ENCODE measurements around the gene DDX3X.

Gene DDX3X

DNA sequence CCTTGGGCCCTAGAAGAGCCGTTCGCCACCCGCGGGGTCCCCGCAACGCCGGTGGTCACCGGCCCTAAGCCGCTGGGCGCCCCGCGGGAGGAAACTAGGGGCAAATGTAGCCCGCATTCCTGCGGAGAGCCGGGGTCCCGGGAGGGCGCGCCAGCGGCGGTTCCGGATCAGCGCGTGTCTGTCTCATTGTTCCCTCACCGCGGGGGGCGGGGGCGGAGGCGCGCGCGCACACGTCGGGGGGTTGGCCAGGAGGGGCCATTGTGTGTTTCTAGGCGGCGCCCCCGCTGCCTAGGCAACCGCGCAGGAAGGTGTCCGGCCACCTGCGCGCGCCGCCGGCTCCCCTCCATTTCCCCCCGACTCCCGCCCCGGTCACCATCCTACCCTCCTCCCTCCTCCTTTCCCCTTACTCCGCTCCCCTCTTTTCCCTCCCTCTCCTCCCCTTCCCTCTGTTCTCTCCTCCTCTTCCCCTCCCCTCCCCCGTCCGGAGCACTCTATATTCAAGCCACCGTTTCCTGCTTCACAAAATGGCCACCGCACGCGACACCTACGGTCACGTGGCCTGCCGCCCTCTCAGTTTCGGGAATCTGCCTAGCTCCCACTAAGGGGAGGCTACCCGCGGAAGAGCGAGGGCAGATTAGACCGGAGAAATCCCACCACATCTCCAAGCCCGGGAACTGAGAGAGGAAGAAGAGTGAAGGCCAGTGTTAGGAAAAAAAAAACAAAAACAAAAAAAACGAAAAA is 789 bp upstream of the DDX3X start (continued):
- TF ChIP-seq, protein P1, sequence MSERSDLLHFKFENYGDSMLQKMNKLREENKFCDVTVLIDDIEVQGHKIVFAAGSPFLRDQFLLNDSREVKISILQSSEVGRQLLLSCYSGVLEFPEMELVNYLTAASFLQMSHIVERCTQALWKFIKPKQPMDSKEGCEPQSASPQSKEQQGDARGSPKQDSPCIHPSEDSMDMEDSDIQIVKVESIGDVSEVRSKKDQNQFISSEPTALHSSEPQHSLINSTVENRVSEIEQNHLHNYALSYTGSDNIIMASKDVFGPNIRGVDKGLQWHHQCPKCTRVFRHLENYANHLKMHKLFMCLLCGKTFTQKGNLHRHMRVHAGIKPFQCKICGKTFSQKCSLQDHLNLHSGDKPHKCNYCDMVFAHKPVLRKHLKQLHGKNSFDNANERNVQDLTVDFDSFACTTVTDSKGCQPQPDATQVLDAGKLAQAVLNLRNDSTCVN (tag by site-specific recombination; optimal IDR thresholded peaks at IDR 0.05) = peak; percentile 96
- TF ChIP-seq KLF16 (tag by site-specific recombination; IDR thresholded peaks at IDR 0.05) = peak; percentile 38
- TF ChIP-seq ZNF211 (tag by site-specific recombination; IDR thresholded peaks at IDR 0.05; ENCODE audit: low read depth) = no peak
- no peak for TF ChIP-seq ZNF140 (tag by site-specific recombination; IDR thresholded peaks at IDR 0.05)
- TF ChIP-seq, protein P2, sequence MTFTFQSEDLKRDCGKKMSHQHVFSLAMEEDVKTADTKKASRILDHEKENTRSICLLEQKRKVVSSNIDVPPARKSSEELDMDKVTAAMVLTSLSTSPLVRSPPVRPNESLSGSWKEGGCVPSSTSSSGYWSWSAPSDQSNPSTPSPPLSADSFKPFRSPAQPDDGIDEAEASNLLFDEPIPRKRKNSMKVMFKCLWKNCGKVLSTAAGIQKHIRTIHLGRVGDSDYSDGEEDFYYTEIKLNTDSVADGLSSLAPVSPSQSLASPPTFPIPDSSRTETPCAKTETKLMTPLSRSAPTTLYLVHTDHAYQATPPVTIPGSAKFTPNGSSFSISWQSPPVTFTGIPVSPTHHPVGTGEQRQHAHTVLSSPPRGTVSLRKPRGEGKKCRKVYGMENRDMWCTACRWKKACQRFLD (tag by site-specific recombination; IDR thresholded peaks at IDR 0.05) = no peak
- no peak for TF ChIP-seq ZNF670 (tag by site-specific recombination; IDR thresholded peaks at IDR 0.05; ENCODE audit: low read depth)
- no peak for TF ChIP-seq ZNF184 (tag by site-specific recombination; IDR thresholded peaks at IDR 0.05)
- TF ChIP-seq, protein P3, sequence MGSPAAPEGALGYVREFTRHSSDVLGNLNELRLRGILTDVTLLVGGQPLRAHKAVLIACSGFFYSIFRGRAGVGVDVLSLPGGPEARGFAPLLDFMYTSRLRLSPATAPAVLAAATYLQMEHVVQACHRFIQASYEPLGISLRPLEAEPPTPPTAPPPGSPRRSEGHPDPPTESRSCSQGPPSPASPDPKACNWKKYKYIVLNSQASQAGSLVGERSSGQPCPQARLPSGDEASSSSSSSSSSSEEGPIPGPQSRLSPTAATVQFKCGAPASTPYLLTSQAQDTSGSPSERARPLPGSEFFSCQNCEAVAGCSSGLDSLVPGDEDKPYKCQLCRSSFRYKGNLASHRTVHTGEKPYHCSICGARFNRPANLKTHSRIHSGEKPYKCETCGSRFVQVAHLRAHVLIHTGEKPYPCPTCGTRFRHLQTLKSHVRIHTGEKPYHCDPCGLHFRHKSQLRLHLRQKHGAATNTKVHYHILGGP (tag by site-specific recombination; IDR thresholded peaks at IDR 0.05) = no peak
- TF ChIP-seq, protein P4, sequence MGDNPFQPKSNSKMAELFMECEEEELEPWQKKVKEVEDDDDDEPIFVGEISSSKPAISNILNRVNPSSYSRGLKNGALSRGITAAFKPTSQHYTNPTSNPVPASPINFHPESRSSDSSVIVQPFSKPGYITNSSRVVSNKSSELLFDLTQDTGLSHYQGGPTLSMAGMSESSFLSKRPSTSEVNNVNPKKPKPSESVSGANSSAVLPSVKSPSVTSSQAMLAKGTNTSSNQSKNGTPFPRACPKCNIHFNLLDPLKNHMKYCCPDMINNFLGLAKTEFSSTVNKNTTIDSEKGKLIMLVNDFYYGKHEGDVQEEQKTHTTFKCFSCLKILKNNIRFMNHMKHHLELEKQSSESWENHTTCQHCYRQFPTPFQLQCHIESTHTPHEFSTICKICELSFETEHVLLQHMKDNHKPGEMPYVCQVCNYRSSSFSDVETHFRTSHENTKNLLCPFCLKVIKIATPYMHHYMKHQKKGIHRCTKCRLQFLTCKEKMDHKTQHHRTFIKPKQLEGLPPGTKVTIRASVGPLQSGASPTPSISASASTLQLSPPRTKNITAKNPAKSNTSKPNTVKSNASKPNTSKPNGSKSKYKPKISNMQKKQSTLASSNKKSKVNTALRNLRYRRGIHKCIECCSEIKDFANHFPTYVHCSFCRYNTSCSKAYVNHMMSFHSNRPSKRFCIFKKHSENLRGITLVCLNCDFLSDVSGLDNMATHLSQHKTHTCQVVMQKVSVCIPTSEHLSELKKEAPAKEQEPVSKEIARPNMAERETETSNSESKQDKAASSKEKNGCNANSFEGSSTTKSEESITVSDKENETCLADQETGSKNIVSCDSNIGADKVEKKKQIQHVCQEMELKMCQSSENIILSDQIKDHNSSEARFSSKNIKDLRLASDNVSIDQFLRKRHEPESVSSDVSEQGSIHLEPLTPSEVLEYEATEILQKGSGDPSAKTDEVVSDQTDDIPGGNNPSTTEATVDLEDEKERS (tag by site-specific recombination; IDR thresholded peaks at IDR 0.05) = peak; percentile 83
- peak; percentile 9; the same call in 1 of the 2 replicates for TF ChIP-seq ZNF785 (tag by site-specific recombination; IDR thresholded peaks at IDR 0.05)
- TF ChIP-seq, protein P5, sequence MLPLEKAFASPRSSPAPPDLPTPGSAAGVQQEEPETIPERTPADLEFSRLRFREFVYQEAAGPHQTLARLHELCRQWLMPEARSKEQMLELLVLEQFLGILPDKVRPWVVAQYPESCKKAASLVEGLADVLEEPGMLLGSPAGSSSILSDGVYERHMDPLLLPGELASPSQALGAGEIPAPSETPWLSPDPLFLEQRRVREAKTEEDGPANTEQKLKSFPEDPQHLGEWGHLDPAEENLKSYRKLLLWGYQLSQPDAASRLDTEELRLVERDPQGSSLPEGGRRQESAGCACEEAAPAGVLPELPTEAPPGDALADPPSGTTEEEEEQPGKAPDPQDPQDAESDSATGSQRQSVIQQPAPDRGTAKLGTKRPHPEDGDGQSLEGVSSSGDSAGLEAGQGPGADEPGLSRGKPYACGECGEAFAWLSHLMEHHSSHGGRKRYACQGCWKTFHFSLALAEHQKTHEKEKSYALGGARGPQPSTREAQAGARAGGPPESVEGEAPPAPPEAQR (tag by site-specific recombination; IDR thresholded peaks at IDR 0.05) = 0 out of 2 replicates have a peak, but pooled peaks have one; percentile 25
- TF ChIP-seq, protein P6, sequence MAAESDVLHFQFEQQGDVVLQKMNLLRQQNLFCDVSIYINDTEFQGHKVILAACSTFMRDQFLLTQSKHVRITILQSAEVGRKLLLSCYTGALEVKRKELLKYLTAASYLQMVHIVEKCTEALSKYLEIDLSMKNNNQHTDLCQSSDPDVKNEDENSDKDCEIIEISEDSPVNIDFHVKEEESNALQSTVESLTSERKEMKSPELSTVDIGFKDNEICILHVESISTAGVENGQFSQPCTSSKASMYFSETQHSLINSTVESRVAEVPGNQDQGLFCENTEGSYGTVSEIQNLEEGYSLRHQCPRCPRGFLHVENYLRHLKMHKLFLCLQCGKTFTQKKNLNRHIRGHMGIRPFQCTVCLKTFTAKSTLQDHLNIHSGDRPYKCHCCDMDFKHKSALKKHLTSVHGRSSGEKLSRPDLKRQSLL (tag by site-specific recombination; IDR thresholded peaks at IDR 0.05) = no peak
- TF ChIP-seq ZNF76 (tag by site-specific recombination; IDR thresholded peaks at IDR 0.05; ENCODE audit: borderline replicate concordance, low read depth) = no peak; the same call in none of the 2 replicates
- peak; percentile 100 for TF ChIP-seq ZNF366 (tag by site-specific recombination; conservative IDR thresholded peaks at IDR 0.05)
- TF ChIP-seq, protein P7, sequence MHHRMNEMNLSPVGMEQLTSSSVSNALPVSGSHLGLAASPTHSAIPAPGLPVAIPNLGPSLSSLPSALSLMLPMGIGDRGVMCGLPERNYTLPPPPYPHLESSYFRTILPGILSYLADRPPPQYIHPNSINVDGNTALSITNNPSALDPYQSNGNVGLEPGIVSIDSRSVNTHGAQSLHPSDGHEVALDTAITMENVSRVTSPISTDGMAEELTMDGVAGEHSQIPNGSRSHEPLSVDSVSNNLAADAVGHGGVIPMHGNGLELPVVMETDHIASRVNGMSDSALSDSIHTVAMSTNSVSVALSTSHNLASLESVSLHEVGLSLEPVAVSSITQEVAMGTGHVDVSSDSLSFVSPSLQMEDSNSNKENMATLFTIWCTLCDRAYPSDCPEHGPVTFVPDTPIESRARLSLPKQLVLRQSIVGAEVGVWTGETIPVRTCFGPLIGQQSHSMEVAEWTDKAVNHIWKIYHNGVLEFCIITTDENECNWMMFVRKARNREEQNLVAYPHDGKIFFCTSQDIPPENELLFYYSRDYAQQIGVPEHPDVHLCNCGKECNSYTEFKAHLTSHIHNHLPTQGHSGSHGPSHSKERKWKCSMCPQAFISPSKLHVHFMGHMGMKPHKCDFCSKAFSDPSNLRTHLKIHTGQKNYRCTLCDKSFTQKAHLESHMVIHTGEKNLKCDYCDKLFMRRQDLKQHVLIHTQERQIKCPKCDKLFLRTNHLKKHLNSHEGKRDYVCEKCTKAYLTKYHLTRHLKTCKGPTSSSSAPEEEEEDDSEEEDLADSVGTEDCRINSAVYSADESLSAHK (tag by site-specific recombination; IDR thresholded peaks at IDR 0.05) = peak; percentile 95
- no peak for TF ChIP-seq ZNF529 (tag by site-specific recombination; IDR thresholded peaks at IDR 0.05; ENCODE audit: insufficient replicate concordance)
- TF ChIP-seq, protein P8, sequence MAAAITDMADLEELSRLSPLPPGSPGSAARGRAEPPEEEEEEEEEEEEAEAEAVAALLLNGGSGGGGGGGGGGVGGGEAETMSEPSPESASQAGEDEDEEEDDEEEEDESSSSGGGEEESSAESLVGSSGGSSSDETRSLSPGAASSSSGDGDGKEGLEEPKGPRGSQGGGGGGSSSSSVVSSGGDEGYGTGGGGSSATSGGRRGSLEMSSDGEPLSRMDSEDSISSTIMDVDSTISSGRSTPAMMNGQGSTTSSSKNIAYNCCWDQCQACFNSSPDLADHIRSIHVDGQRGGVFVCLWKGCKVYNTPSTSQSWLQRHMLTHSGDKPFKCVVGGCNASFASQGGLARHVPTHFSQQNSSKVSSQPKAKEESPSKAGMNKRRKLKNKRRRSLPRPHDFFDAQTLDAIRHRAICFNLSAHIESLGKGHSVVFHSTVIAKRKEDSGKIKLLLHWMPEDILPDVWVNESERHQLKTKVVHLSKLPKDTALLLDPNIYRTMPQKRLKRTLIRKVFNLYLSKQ (tag by site-specific recombination; IDR thresholded peaks at IDR 0.05; ENCODE audit: borderline replicate concordance) = no peak
- TF ChIP-seq OSR2 (tag by site-specific recombination; IDR thresholded peaks at IDR 0.05) = peak; percentile 79
- no peak for TF ChIP-seq ZNF221 (tag by site-specific recombination; IDR thresholded peaks at IDR 0.05; ENCODE audit: borderline replicate concordance)
- 0 out of 2 replicates have a peak, but pooled peaks have one; percentile 27 for TF ChIP-seq ZFP37 (tag by site-specific recombination; IDR thresholded peaks at IDR 0.05)
- TF ChIP-seq ZNF514 (tag by site-specific recombination; IDR thresholded peaks at IDR 0.05) = no peak
- peak; percentile 83 for TF ChIP-seq ZBTB8A (tag by site-specific recombination; IDR thresholded peaks at IDR 0.05)
- TF ChIP-seq ZNF747 (tag by site-specific recombination; IDR thresholded peaks at IDR 0.05) = no peak
- no peak; the same call in 1 of the 2 replicates for TF ChIP-seq ZNF433 (tag by site-specific recombination; IDR thresholded peaks at IDR 0.05; ENCODE audit: low read depth)
- no peak for TF ChIP-seq TCF7L2 (IDR thresholded peaks at IDR 0.05; ENCODE audit: borderline replicate concordance, low read depth, low read length)

All from HEK293 (cell line).